C4-2B (cell line): ENCODE measurements around the gene FOCAD.
"Not testable (repeated sequence)": the region's sequence is repeated elsewhere in the genome, so short reads cannot be mapped to it uniquely, and the experiment has no call there.

Experiments
- H3K27ac ChIP-seq: fragments of 450-650 bp; 2 replicates; pipeline ENCODE4 v1.5.1; 2017
- ZFX ChIP-seq: fragments of 450-650 bp; IDR thresholded peaks from 2 replicates; pipeline ENCODE4 v1.6.1; 2017
- TF ChIP-seq, protein P1 (sequence below): fragments of 450-650 bp; conservative IDR thresholded peaks from 2 replicates; pipeline ENCODE4 v1.5.1; 2017; ENCODE audit warnings: mild to moderate bottlenecking

The FOCAD gene

DNA sequence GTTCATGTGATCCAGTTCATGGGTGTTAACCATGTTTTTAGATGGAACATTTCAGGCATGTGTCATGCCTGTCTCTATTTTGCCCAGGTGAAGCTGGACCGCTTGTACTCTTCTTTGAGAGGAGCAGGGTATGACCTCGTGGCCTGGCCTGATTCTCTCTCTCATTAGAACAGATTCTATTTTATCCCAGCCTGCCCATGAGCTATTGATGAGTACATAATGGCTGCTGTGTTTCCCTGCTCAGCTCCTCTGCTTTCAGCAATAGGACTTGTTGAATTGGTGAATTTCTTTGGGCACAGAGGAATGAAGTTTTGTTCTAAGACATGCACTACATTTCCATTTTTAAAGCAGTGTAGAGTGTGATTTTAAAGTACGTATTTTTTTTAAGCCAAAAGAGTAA lies 261.2 kb downstream of the FOCAD start:
- no peak for TF ChIP-seq ZFX
- TF ChIP-seq, protein P1, sequence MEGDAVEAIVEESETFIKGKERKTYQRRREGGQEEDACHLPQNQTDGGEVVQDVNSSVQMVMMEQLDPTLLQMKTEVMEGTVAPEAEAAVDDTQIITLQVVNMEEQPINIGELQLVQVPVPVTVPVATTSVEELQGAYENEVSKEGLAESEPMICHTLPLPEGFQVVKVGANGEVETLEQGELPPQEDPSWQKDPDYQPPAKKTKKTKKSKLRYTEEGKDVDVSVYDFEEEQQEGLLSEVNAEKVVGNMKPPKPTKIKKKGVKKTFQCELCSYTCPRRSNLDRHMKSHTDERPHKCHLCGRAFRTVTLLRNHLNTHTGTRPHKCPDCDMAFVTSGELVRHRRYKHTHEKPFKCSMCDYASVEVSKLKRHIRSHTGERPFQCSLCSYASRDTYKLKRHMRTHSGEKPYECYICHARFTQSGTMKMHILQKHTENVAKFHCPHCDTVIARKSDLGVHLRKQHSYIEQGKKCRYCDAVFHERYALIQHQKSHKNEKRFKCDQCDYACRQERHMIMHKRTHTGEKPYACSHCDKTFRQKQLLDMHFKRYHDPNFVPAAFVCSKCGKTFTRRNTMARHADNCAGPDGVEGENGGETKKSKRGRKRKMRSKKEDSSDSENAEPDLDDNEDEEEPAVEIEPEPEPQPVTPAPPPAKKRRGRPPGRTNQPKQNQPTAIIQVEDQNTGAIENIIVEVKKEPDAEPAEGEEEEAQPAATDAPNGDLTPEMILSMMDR = no peak
- H3K27ac ChIP-seq = no peak overlapping the region

DNA sequence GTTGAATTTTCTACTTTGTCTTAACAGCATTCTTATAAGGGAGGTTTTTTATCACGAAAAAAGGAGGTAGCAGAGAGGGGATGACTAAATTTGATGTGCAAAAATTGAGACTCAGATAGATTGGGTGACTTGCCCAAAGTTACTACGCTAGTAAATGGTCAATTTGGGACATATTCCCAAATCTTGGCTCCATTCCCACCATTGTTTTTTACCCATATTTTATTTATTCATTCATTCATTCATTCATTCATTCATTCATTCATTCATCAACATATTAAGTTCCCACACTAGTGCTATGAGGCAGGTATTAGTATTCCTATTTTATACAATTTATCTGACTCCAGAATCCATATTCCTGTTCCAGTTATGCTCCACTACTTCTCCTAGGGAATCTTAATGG lies 261.8 kb downstream of the FOCAD start:
- TF ChIP-seq ZFX = no peak
- TF ChIP-seq, protein P1 = no peak
- H3K27ac ChIP-seq = no peak overlapping the region

DNA sequence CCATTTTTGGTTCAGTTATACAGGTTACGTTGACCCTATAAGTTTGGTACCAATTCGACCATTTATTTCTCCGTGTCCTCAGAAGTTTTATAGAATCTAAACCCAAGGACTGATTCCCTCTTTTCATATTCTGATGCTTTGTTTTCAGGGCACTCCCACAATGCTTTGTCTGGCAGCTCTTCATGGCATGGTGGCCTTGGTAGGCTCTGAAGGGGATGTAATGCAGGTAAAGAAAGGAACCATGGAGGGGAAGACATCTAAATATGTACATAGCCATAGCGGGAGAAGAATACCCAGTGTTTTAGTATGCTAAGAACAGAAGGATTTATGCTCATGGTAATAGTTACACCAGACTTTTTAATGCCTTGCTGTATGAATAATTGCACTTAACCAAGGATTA lies 264.6 kb downstream of the FOCAD start:
- no peak overlapping the region for H3K27ac ChIP-seq
- TF ChIP-seq ZFX = no peak
- TF ChIP-seq, protein P1 = no peak

DNA sequence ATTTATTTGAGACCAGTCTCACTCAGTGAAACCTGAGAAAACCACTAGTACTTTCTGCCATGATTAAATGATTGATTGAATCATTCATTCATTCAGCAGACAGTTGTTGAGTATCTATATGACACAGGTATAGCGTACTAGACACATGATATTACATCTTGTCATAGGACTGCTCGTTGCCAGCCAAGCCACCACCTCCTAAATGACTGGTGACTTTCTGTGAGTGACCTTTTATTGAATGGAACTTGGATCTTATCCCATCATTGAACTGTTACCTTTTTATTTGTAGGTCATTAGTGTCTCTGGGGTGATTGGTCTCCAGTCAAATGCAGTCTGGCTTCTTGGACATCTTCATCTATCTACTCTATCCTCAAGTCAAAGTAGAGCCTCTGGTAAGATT lies 266.6 kb downstream of the FOCAD start:
- no peak overlapping the region for H3K27ac ChIP-seq
- TF ChIP-seq, protein P1 = no peak

DNA sequence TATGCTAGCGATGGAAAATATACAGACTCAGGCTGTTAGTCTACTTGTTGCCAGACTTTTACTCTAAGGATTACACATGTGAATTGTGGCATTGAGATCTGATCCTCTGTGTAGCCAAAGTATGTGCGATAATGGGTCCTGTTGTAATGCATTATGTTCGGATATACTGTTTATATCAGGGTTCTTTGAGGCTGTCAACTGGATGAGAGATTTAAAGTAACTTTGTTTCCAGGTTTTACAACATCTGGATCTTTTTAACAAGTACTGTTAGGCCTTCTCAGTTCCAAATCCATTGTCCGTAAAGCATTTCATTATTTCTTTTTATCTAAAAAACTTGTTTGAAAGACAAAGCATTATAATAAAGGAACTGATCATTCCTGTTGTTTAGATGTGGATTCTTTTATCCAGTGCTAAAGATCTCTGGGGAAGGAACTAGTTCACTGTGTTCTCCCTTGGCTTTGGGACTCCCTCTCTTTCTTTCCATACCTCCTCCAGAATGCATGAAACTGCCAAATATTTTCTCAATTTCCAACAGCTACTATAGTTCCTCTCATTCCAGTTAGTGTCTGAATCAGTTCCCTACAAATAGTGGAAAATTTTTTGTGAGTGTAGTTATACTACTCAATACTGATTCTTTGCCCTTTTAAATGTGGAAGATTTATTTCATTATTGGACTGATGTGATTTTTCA lies 278.6 kb downstream of the FOCAD start:
- TF ChIP-seq, protein P1 = no peak
- no peak for TF ChIP-seq ZFX
- no peak overlapping the region for H3K27ac ChIP-seq

DNA sequence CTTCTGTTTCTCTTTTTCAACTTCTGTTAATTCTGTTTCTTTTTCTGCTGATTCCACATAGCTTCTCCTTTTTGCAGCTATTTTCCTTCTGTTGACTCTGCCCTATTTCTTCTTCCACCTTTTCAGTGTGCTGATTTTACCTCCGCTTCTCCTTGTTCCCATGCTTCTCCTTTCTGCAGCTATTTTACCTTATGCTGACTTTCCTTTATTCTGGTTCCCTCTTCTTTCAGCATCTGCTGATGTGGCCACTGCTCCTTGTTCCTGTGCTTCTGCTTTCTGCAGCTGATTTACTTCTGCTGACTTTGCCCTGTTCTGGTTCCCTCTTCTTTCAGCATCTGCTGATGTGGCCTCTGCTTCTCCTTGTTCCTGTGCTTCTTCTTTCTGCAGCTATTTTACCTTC lies 288.6 kb downstream of the FOCAD start:
- no peak overlapping the region for H3K27ac ChIP-seq
- TF ChIP-seq, protein P1 = no peak
- TF ChIP-seq ZFX = no peak

DNA sequence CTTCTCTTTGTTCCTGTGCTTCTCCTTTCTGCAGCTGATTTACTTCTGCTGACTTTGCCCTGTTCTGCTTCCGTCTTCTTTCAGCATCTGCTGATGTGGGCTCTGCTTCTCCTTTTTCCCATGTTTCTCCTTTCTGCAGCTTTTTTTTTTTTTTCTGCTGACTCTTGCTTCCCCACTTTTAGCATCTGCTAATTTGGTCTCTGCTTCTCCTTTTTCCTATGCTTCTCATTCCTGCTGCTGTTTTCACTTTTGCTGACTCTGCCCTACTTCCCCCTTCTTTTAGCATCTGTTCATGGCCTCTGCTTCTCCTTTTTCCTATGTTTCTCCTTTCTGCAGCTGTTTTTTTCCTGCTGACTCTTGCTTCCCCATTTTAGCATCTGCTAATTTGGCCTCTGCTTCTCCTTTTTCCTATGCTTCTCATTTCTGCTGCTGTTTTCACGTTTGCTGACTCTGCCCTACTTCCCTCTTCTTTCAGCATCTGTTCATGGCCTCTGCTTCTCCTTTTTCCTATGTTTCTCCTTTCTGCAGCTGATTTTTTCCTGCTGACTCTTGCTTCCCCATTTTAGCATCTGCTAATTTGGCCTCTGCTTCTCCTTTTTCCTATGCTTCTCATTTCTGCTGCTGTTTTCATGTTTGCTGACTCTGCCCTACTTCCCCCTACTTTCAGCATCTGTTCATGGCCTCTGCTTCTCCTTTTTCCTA lies 289.3 kb downstream of the FOCAD start:
- H3K27ac ChIP-seq = not testable (repeated sequence)

DNA sequence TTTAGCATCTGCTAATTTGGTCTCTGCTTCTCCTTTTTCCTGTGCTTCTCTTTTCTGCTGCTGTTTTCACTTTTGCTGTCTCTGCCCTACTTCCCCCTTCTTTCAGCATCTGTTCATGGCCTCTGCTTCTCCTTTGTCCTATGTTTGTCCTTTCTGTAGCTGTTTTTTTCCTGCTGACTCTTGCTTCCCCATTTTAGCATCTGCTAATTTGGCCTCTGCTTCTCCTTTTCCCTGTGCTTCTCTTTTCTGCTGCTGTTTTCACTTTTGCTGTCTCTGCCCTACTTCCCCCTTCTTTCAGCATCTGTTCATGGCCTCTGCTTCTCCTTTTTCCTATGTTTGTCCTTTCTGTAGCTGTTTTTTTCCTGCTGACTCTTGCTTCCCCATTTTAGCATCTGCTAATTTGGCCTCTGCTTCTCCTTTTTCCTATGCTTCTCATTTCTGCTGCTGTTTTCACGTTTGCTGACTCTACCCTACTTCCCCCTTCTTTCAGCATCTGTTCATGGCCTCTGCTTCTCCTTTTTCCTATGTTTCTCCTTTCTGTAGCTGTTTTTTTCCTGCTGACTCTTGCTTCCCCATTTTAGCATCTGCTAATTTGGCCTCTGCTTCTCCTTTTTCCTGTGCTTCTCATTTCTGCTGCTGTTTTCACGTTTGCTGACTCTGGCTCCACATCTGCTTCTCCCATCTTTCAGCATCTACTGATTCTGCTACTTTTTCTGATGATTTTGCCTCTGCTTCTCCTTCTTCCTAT lies 290.3 kb downstream of the FOCAD start:
- H3K27ac ChIP-seq = not testable (repeated sequence)
